Measurements from ENCODE around the gene TMTC1. TPM values are rescaled to one million over a fixed set of nuclear protein-coding genes. Genes with fewer than 3 reads are reported as not detected.

Gene TMTC1
- total and polyA plus RNA-seq, 2 donors (not counting 1 experiment from before 2014, with no cell fraction given), result not detected

DNA sequence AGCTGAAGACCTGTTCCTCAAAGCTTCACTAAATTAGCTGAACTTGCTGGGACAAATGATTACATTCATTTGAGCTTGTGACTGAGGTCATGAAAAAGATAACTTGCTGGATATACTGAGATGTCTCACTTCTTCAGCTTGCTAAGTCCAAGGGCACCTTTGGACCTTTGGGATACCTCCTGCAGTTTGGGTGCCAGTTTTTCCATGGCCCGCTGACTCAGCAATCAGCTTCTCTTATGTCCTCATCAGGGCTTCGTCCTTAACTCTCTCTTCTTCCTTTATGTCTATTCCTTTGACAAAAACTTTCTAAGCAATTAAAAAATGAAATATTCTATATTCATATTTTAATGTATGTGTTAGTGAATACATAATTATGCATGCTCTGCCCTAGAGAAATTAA lies 331.9 kb downstream of the TMTC1 start:
- 100% methylated on average over 1 of the region's 2 CpGs for WGBS (ENCODE audit: insufficient coverage)
- no peak for ATAC-seq (ENCODE audit: low read depth)
- H3K4me1 ChIP-seq (ENCODE audit: control insufficient read depth in 2 of 2, insufficient read depth in 2 of 2, low read length in 2 of 2), result no peaks in the 10 kb centered on the region
- Mint-ChIP-seq H3K4me3 (no peak overlapping the region), H3K9me3 (ENCODE audit: insufficient read depth) (no peaks in the 10 kb centered on the region), H3K4me1 (no peaks in the 10 kb centered on the region), H3K27me3 (peaks cover 15% of the 10 kb centered on the region), H3K27ac (no peak overlapping the region)
- TF ChIP-seq CTCF (IDR thresholded peaks at IDR 0.05), result no peak
- DNase-seq, result no peak
- intact Hi-C loops (cut with micrococcal nuclease), result no loop called here
- H3K79me2 ChIP-seq (ENCODE audit: control insufficient read depth, insufficient read depth, low read length), result no peaks in the 10 kb centered on the region
- no peak overlapping the region for H3K4me3 ChIP-seq (ENCODE audit: control extremely low read depth in 1 of 5, extremely low read depth in 1 of 5, insufficient read depth in 1 of 5, low read depth in 2 of 5, low read length in 4 of 5)
- CTCF ChIA-PET, result no interaction called here
- no peak overlapping the region for H2AFZ ChIP-seq (ENCODE audit: insufficient read depth, low read depth, low read length, poor library complexity, severe bottlenecking)
- POLR2A ChIA-PET, result no interaction called here
- H3K4me2 ChIP-seq (replicated peaks; ENCODE audit: low read depth, low read length, poor library complexity, severe bottlenecking), result no peak overlapping the region
- H4K20me1 ChIP-seq (ENCODE audit: control insufficient read depth, insufficient read depth, low read length, poor library complexity, severe bottlenecking), result no peaks in the 10 kb centered on the region
- no peak overlapping the region for H3K27ac ChIP-seq (ENCODE audit: low read length in 2 of 2)
- no peaks in the 10 kb centered on the region for H3K27me3 ChIP-seq (replicated peaks in 1 of 4; ENCODE audit: control extremely low read depth in 1 of 4, control insufficient read depth in 3 of 4, insufficient read depth in 4 of 4, low read length in 3 of 4)
- no peak overlapping the region for H3K9ac ChIP-seq (ENCODE audit: low read length)
- H3K36me3 ChIP-seq (replicated peaks in 1 of 2; ENCODE audit: control extremely low read depth in 1 of 2, control insufficient read depth in 1 of 2, extremely low read depth in 1 of 2, insufficient read depth in 2 of 2, low read length in 1 of 2), result no peaks in the 10 kb centered on the region
- peaks cover 0 to 2% (median 0%) of the 10 kb centered on the region in 3 donors for H3K9me3 ChIP-seq (ENCODE audit: control extremely low read depth in 1 of 3, control insufficient read depth in 2 of 3, insufficient read depth in 1 of 3, low read length in 2 of 3)

All from B cell (primary cell).